Measurements from ENCODE around the gene NRL.
"Not testable (repeated sequence)": the region's sequence is repeated elsewhere in the genome, so short reads cannot be mapped to it uniquely, and the experiment has no call there.

Gene NRL

GRCh38 chr14:24122898-24123297 lies 8.1 kb upstream of the NRL start:
- no peak for DNase-seq

GRCh38 chr14:24122416-24122815 lies 7.7 kb upstream of the NRL start:
- DNase-seq: no peak

- no peak for DNase-seq
These were observed 6.5 kb upstream of the NRL start for GRCh38 chr14:24121210-24121609.

- DNase-seq: no peak
These were observed 4.9 kb upstream of the NRL start for GRCh38 chr14:24119691-24120090.

- no peak for DNase-seq
These were observed 2.4 kb upstream of the NRL start for GRCh38 chr14:24117179-24117578.

- DNase-seq: no peak
These were observed 1.5 kb upstream of the NRL start for GRCh38 chr14:24116128-24116814.

GRCh38 chr14:24115422-24116127 lies 826 bp upstream of the NRL start:
- DNase-seq: no peak

GRCh38 chr14:24113801-24114531 lies 783 bp downstream of the NRL start:
- DNase-seq: peak; percentile 96

- DNase-seq: no peak
These were observed 1.4 kb downstream of the NRL start for GRCh38 chr14:24113379-24113800.

- no peak for DNase-seq
These were observed 4.2 kb downstream of the NRL start for GRCh38 chr14:24110523-24110922.

GRCh38 chr14:24110060-24110459 lies 4.7 kb downstream of the NRL start:
- DNase-seq: no peak

GRCh38 chr14:24108336-24108874 lies 6.3 kb downstream of the NRL start:
- no peak for DNase-seq

GRCh38 chr14:24106672-24107271 lies 8.0 kb downstream of the NRL start:
- DNase-seq: no peak

GRCh38 chr14:24105609-24106239 lies 9.0 kb downstream of the NRL start:
- not testable (repeated sequence) for DNase-seq

- DNase-seq: no peak
These were observed 11.3 kb downstream of the NRL start for GRCh38 chr14:24103451-24103850.

GRCh38 chr14:24102357-24103048 lies 12.2 kb downstream of the NRL start:
- no peak for DNase-seq

GRCh38 chr14:24100982-24101494 lies 13.7 kb downstream of the NRL start:
- DNase-seq: no peak

- DNase-seq: no peak
These were observed 14.4 kb downstream of the NRL start for GRCh38 chr14:24100197-24100981.

- peak; percentile 71 for DNase-seq
These were observed 15.6 kb downstream of the NRL start for GRCh38 chr14:24098927-24099813.
